Measurements from ENCODE around the gene BCL2. TPM values are rescaled to one million over a fixed set of nuclear protein-coding genes. Genes with fewer than 3 reads are reported as not detected.
"Not testable (repeated sequence)": the region's sequence is repeated elsewhere in the genome, so short reads cannot be mapped to it uniquely, and the experiment has no call there.

BCL2 gene
- 10 to 100 TPM; 23.1 to 27.3 (median 26.8) TPM for polyA plus RNA-seq (ENCODE audit: insufficient read length in 3 of 3)
- long read RNA-seq, donor 1, full-length matches to known transcripts: 8 of 8 reads
- long read RNA-seq, donor 1, partial matches to known transcripts: 0 of 8 reads
- long read RNA-seq, donor 1, other reads (novel, unspliced or antisense): 0 of 8 reads
- long read RNA-seq, donor 2, full-length matches to known transcripts: 8 of 8 reads
- long read RNA-seq, donor 2, partial matches to known transcripts: 0 of 8 reads
- long read RNA-seq, donor 2, other reads (novel, unspliced or antisense): 0 of 8 reads
- long read RNA-seq, donor 3, full-length matches to known transcripts: 12 of 18 reads
- long read RNA-seq, donor 3, partial matches to known transcripts: 6 of 18 reads
- long read RNA-seq, donor 3, other reads (novel, unspliced or antisense): 0 of 18 reads
- long read RNA-seq, donor 4, full-length matches to known transcripts: 10 of 10 reads
- long read RNA-seq, donor 4, partial matches to known transcripts: 0 of 10 reads
- long read RNA-seq, donor 4, other reads (novel, unspliced or antisense): 0 of 10 reads
- long read RNA-seq, donor 5: 0 reads
- long read RNA-seq, donor 6, full-length matches to known transcripts: 18 of 18 reads
- long read RNA-seq, donor 6, partial matches to known transcripts: 0 of 18 reads
- long read RNA-seq, donor 6, other reads (novel, unspliced or antisense): 0 of 18 reads
- long read RNA-seq, donor 7, full-length matches to known transcripts: 12 of 12 reads
- long read RNA-seq, donor 7, partial matches to known transcripts: 0 of 12 reads
- long read RNA-seq, donor 7, other reads (novel, unspliced or antisense): 0 of 12 reads
- long read RNA-seq, donor 8: 0 reads
- long read RNA-seq, donor 9, full-length matches to known transcripts: 7 of 7 reads
- long read RNA-seq, donor 9, partial matches to known transcripts: 0 of 7 reads
- long read RNA-seq, donor 9, other reads (novel, unspliced or antisense): 0 of 7 reads
- long read RNA-seq, donor 10, full-length matches to known transcripts: 12 of 12 reads
- long read RNA-seq, donor 10, partial matches to known transcripts: 0 of 12 reads
- long read RNA-seq, donor 10, other reads (novel, unspliced or antisense): 0 of 12 reads
- long read RNA-seq, donor 11, full-length matches to known transcripts: 14 of 14 reads
- long read RNA-seq, donor 11, partial matches to known transcripts: 0 of 14 reads
- long read RNA-seq, donor 11, other reads (novel, unspliced or antisense): 0 of 14 reads
- long read RNA-seq, donor 12, full-length matches to known transcripts: 4 of 4 reads
- long read RNA-seq, donor 12, partial matches to known transcripts: 0 of 4 reads
- long read RNA-seq, donor 12, other reads (novel, unspliced or antisense): 0 of 4 reads
- long read RNA-seq, donor 13: 0 reads
- long read RNA-seq, donor 14, full-length matches to known transcripts: 9 of 9 reads
- long read RNA-seq, donor 14, partial matches to known transcripts: 0 of 9 reads
- long read RNA-seq, donor 14, other reads (novel, unspliced or antisense): 0 of 9 reads
- long read RNA-seq, donor 15, full-length matches to known transcripts: 11 of 11 reads
- long read RNA-seq, donor 15, partial matches to known transcripts: 0 of 11 reads
- long read RNA-seq, donor 15, other reads (novel, unspliced or antisense): 0 of 11 reads
- long read RNA-seq, donor 16, full-length matches to known transcripts: 30 of 44 reads
- long read RNA-seq, donor 16, partial matches to known transcripts: 14 of 44 reads
- long read RNA-seq, donor 16, other reads (novel, unspliced or antisense): 0 of 44 reads

GRCh38 chr18:63319383-63320122, at the start of gene BCL2:
Gene BCL2, minus strand, starts transcription at chr18:63319769.
- no peak for DNase-seq (ENCODE audit: extremely low read depth in 1 of 11, low read depth in 9 of 11, low spot score in 4 of 11)

GRCh38 chr18:63368611-63369010, 49.0 kb upstream of the BCL2 start:
- no peak for DNase-seq (ENCODE audit: extremely low read depth in 1 of 11, low read depth in 9 of 11, low spot score in 4 of 11)

- peak; percentile 92 to 98 (median 97) for DNase-seq (ENCODE audit: extremely low read depth in 1 of 11, low read depth in 9 of 11, low spot score in 4 of 11)
Measured at GRCh38 chr18:63367053-63367953, 47.7 kb upstream of the BCL2 start, which contains the start of gene KDSR. Gene KDSR, minus strand, starts transcription at chr18:63367206. Its CDS starts 88 bp downstream, at chr18:63367118.

- peak in 4 of 11 donors; percentile 15 to 21 (median 16) for DNase-seq (ENCODE audit: extremely low read depth in 1 of 11, low read depth in 9 of 11, low spot score in 4 of 11)
Measured at GRCh38 chr18:63366213-63367052, 46.9 kb upstream of the BCL2 start.

GRCh38 chr18:63365876-63366212, 46.3 kb upstream of the BCL2 start:
- DNase-seq (ENCODE audit: extremely low read depth in 1 of 11, low read depth in 9 of 11, low spot score in 4 of 11): peak in 1 of 11 donors; percentile 6

GRCh38 chr18:63363951-63364350, 44.4 kb upstream of the BCL2 start:
- no peak for DNase-seq (ENCODE audit: extremely low read depth in 1 of 11, low read depth in 9 of 11, low spot score in 4 of 11)

- DNase-seq (ENCODE audit: extremely low read depth in 1 of 11, low read depth in 9 of 11, low spot score in 4 of 11): not testable (repeated sequence)
Measured at GRCh38 chr18:63363420-63363819, 43.9 kb upstream of the BCL2 start.

- no peak for DNase-seq (ENCODE audit: extremely low read depth in 1 of 11, low read depth in 9 of 11, low spot score in 4 of 11)
Measured at GRCh38 chr18:63356272-63356896, 36.8 kb upstream of the BCL2 start.

- no peak for DNase-seq (ENCODE audit: extremely low read depth in 1 of 11, low read depth in 9 of 11, low spot score in 4 of 11)
Measured at GRCh38 chr18:63350230-63350629, 30.7 kb upstream of the BCL2 start.

GRCh38 chr18:63348508-63349136, 29.1 kb upstream of the BCL2 start:
- no peak for DNase-seq (ENCODE audit: extremely low read depth in 1 of 11, low read depth in 9 of 11, low spot score in 4 of 11)

- DNase-seq (ENCODE audit: extremely low read depth in 1 of 11, low read depth in 9 of 11, low spot score in 4 of 11): no peak
Measured at GRCh38 chr18:63346480-63347183, 27.1 kb upstream of the BCL2 start.

GRCh38 chr18:63346031-63346430, 26.5 kb upstream of the BCL2 start:
- DNase-seq (ENCODE audit: extremely low read depth in 1 of 11, low read depth in 9 of 11, low spot score in 4 of 11): no peak

GRCh38 chr18:63344918-63345317, 25.3 kb upstream of the BCL2 start:
- no peak for DNase-seq (ENCODE audit: extremely low read depth in 1 of 11, low read depth in 9 of 11, low spot score in 4 of 11)

- DNase-seq (ENCODE audit: extremely low read depth in 1 of 11, low read depth in 9 of 11, low spot score in 4 of 11): no peak
Measured at GRCh38 chr18:63344263-63344662, 24.7 kb upstream of the BCL2 start.
